G401.6 (cell line): ENCODE measurements around the gene GOLGA8T.
"Not testable (repeated sequence)": the region's sequence is repeated elsewhere in the genome, so short reads cannot be mapped to it uniquely, and the experiment has no call there.

ENCODE experiments used
- FAIRE-seq: peaks from 2 replicates; lab custom pipeline; 2012; peaks lifted over from hg19 to GRCh38; lab: Jason Lieb, UNC

The GOLGA8T gene

DNA sequence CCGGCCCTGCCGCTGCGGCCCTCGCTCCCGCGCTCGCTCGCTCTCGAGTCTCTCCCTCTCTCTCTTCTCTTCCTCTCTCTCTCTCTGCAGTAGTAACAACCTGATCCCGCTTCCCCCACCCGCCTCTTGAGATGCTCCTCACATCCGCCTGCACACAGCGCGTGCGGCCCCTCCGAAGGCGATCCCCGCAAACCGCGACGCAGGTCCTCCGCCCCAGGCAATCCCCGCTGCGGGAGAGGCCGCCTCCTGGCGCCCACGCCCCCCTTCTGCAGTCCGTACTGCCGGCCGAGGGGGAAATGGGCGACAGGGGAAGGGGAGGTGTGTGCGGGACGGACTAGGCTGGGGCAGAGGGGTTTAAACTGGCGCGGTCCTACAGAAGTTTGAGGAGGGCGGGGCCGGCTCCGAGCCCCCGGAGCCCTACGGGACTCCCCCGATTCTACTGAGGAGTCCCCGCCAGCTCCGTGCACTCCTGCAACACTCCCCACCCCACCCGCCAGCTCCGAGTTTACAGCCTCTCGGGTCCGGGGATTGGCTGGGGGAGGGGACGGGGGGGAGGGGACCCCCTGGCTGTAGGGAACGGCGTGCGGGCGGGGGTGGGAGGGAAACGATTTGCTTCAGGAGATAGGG is 57.4 kb downstream of the GOLGA8T start:
- FAIRE-seq, result not testable (repeated sequence)

DNA sequence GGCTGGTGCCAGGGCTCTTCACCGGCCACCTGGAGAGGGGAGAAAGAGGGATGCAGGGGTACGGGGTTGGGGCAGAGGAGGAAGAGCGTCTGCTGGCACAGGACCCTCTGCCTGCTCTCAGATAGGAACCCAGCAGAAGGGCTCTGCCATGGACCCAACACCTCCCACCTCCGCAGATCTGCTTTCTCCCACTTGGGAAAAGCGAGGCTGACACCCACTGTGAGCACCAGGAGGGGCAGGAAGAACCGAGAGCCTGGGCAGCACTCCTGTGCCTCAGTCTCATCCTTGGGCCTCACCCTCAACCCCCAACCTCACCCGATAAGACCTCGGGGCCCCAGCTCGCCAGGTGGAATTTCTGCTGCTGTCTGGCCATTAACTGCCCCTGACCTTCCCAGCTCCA is 58.0 kb downstream of the GOLGA8T start:
- not testable (repeated sequence) for FAIRE-seq
